PC-3 (cell line): ENCODE results near the gene PTPRD.

Experiments used
- EZH2 ChIP-seq: fragments of 300-600 bp; sonication (generic); IDR thresholded peaks from one replicate; pipeline ENCODE4 v1.6.1; 2017; ENCODE audit warnings: antibody characterized with exemption, mild to moderate bottlenecking, low read length; ENCODE audit not compliant: unreplicated experiment
- TF ChIP-seq, protein P1 (sequence below): fragments of 300-600 bp; sonication (generic); conservative IDR thresholded peaks from 2 replicates; pipeline ENCODE4 v1.5.1; 2017; ENCODE audit warnings: antibody characterized with exemption, low read depth, mild to moderate bottlenecking, low read length

GRCh38 chr9:10168241-10168640, 444.6 kb downstream of the PTPRD start:
- no peak for TF ChIP-seq EZH2
- TF ChIP-seq, protein P1, sequence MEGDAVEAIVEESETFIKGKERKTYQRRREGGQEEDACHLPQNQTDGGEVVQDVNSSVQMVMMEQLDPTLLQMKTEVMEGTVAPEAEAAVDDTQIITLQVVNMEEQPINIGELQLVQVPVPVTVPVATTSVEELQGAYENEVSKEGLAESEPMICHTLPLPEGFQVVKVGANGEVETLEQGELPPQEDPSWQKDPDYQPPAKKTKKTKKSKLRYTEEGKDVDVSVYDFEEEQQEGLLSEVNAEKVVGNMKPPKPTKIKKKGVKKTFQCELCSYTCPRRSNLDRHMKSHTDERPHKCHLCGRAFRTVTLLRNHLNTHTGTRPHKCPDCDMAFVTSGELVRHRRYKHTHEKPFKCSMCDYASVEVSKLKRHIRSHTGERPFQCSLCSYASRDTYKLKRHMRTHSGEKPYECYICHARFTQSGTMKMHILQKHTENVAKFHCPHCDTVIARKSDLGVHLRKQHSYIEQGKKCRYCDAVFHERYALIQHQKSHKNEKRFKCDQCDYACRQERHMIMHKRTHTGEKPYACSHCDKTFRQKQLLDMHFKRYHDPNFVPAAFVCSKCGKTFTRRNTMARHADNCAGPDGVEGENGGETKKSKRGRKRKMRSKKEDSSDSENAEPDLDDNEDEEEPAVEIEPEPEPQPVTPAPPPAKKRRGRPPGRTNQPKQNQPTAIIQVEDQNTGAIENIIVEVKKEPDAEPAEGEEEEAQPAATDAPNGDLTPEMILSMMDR, result no peak
